ENCODE measurements around the gene HLA-F.
A peak's percentile ranks its signal among the peaks of the same experiment; 100 is the strongest.

DNA sequence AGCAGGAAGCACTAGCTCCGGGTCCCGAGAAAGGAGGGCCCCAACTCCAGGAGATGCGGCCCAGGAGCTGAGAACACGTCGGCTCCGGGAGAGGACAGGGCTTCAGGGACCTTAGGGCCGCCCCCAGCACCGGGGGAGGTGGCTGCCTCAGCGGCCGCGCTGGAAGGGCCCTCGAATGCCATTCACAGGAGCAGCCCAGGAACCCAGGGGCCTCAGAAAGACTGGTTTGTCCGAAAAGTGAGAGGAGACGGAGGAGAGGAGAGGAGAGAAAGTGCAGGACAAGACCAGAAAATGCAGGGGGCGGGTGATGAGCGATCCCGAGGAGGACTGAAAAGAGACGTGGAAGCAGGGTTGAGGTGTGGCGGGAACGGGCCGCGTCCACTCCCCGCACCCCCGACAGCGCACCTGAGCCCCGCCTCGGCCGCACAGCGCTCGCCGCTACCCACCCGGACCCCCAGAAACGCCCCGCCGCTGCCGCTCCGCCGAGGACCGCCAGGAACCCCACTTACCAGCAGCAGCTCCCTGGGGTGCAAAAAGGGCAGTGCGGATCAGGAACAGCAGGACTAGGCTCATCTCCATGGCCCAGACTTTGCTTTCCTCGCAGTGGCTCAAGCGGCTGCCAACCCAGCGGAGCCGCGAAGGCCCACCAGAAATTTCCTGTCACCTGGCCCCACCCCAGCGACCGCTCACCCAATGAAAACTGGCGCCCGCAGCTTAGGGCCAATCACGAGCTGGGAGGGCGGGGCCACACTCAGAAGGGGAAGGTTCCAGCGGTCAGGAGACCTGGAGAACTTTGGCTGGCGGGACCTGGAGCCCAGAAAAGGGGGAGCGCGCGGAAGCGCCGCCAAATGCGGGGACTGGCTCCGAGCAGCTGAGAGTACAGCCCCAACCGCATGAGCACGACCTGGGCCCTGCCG is 25.4 kb downstream of the HLA-F start:
- TF ChIP-seq TAF1 (IDR thresholded peaks at IDR 0.05; ENCODE audit: borderline replicate concordance, insufficient read depth, low read length) (peak; percentile 46; the same call in 1 of the 2 replicates), POLR2AphosphoS5 (IDR thresholded peaks at IDR 0.05; ENCODE audit: low read depth, low read length) (peak; percentile 59), SIN3A (IDR thresholded peaks at IDR 0.05; ENCODE audit: borderline replicate concordance, insufficient read depth, low read length) (0 out of 2 replicates have a peak, but pooled peaks have one; percentile 58), FOXP2 (optimal IDR thresholded peaks at IDR 0.05; ENCODE audit: borderline replicate concordance, extremely low read depth, extremely low read length, insufficient read depth) (peak; percentile 29)
- TF ChIP-seq, protein P1, sequence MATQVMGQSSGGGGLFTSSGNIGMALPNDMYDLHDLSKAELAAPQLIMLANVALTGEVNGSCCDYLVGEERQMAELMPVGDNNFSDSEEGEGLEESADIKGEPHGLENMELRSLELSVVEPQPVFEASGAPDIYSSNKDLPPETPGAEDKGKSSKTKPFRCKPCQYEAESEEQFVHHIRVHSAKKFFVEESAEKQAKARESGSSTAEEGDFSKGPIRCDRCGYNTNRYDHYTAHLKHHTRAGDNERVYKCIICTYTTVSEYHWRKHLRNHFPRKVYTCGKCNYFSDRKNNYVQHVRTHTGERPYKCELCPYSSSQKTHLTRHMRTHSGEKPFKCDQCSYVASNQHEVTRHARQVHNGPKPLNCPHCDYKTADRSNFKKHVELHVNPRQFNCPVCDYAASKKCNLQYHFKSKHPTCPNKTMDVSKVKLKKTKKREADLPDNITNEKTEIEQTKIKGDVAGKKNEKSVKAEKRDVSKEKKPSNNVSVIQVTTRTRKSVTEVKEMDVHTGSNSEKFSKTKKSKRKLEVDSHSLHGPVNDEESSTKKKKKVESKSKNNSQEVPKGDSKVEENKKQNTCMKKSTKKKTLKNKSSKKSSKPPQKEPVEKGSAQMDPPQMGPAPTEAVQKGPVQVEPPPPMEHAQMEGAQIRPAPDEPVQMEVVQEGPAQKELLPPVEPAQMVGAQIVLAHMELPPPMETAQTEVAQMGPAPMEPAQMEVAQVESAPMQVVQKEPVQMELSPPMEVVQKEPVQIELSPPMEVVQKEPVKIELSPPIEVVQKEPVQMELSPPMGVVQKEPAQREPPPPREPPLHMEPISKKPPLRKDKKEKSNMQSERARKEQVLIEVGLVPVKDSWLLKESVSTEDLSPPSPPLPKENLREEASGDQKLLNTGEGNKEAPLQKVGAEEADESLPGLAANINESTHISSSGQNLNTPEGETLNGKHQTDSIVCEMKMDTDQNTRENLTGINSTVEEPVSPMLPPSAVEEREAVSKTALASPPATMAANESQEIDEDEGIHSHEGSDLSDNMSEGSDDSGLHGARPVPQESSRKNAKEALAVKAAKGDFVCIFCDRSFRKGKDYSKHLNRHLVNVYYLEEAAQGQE (IDR thresholded peaks at IDR 0.05; ENCODE audit: insufficient read depth in 1 of 2, low read depth in 2 of 2, low read length in 2 of 2) = no peak
